ENCODE measurements around the gene GEN1.

GRCh38 chr2:17813010-17813741, 59.2 kb downstream of the GEN1 start:
- TF ChIP-seq CTCF (IDR thresholded peaks at IDR 0.05; ENCODE audit: insufficient read depth, low read length, poor library complexity, severe bottlenecking) (no peak), EZH2phosphoT487 (conservative IDR thresholded peaks at IDR 0.05; ENCODE audit: low read length) (no peak)
